H7 (cell line): ENCODE data around the gene CDC42EP1. TPM values are rescaled to one million over a fixed set of nuclear protein-coding genes. Genes with fewer than 3 reads are reported as not detected.

Source experiments
- DNase-seq: peaks from one replicate; pipeline ENCODE4 v3.0.0; 2012
- H3K27me3 ChIP-seq: 2 replicates; pipeline ENCODE4 v1.6.0; 2011; ENCODE audit warnings: mild to moderate bottlenecking, low read length; ENCODE audit not compliant: control insufficient read depth, insufficient read depth
- H3K36me3 ChIP-seq: replicated peaks from 2 replicates; pipeline ENCODE4 v1.5.1; 2011; ENCODE audit warnings: low read length; ENCODE audit not compliant: control insufficient read depth, insufficient read depth
- H3K4me3 ChIP-seq: 2 replicates; pipeline ENCODE4 v1.5.1; 2011; ENCODE audit warnings: low read depth, mild to moderate bottlenecking, control low read depth, low read length, moderate library complexity; ENCODE audit not compliant: insufficient read depth
- total RNA-seq: library from RNA; depleted of rRNA; stranded (reverse); fragments of >200 nt; shearing (Covaris generic); gene quantifications from 2 replicates; pipeline ENCODE4 v1.2.3, GENCODE V29; 2014

The CDC42EP1 gene
- total RNA-seq, 1 experiment from 2014 or later, result 22.5 TPM

DNA sequence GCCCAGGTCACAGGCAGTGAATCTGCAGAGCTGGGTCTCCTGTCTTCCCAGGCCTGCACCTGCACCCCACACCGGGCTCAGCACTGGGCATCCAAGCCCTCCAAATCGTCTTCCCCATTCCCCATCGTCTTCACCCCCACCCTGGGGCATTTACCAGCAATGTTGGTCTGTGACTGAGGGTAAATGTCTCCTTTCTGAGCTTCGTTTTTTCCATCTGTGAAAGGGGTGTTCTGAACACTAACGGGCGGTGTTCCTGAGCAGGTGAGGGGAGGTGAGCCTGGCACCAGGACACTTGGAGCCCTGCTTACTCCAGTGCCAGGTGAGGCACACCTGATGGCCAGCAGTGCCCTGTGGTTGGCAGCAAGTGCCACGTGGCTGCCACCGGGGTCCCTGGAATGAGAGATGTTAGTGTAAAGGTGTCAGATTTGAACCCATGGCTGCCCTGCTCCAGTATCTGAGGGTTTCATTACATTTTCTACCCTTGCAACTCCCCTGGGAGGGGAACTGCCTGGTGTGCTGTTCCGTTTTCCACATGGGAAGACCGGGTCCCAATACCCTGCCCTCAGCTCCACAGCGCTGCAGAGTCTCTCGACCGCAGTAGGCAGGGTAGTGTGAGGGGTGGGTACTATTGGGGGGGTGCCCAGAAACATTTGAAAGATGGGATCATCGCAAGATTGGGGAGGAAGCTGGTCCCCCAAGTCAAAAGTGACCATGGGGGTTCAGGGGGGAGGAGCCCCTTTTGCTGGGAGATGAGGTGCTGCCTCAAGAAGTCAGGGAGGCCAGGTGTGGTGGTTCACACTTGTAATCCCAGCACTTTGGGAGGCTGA, 2.0 kb downstream of the CDC42EP1 start:
- Histone ChIP-seq H3K27me3 (peaks cover 8% of the 10 kb centered on the region), H3K36me3 (peaks cover 4% of the 10 kb centered on the region), H3K4me3 (no peak overlapping the region)
- no peak for DNase-seq

GRCh38 chr22:37563153-37564081, 3.1 kb downstream of the CDC42EP1 start:
- Histone ChIP-seq H3K27me3 (peaks cover 8% of the 10 kb centered on the region), H3K4me3 (no peak overlapping the region)
- DNase-seq, result no peak

DNA sequence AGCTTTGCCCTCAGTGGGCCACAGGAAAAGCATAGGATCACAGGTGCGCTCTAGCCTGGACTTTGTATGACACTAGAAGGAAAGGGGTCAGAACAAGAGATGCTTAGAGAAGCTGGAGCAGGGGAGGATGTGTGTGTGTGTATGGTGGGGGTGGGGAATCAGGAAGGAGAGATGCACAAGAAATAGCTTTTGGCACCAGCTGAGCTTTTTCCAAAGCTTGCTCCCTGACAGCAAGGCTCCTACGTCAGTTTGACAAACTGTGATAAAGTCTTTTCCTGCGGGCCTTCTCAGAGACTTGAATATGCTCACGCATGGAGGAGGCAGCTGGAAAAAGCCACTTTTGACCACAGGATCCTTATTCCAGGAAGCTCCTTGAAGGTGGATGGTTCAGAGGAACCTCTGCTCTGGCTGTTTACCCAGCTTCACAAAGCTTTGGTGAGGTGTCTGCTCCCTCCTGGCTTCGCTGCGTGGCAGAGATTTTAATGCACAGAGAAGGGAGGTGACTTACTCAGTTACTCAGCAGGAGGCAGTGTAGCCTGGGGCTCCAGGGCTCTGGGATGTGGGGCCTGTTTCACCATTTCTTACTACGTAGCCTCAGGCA, 3.9 kb downstream of the CDC42EP1 start:
- no peak for DNase-seq
- Histone ChIP-seq H3K36me3 (peaks cover 5% of the 10 kb centered on the region), H3K27me3 (peaks cover 6% of the 10 kb centered on the region), H3K4me3 (no peak overlapping the region)

More at GRCh38 chr22:37563153-37564081, 3.1 kb downstream of the CDC42EP1 start:
- peaks cover 5% of the 10 kb centered on the region for H3K36me3 ChIP-seq

DNA sequence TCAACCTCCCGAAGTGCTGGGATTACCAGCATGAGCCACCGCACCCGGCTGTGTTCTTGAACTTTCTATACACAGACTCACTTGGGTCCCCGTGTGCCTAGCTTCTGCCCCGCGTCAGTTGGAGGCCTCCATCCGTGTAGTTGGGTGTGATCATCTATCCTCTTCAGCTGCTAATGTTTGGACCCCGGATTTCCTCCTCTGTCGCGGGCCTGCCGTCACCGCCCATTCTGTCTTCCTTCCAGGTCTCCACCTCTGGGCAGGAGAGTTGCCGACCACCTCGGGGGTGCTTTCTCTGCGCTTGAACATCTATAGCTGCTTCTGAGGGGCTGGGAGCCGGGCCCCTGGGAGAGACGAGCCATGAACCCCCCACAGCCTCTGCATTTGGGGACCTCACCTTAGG, 5.5 kb downstream of the CDC42EP1 start:
- Histone ChIP-seq H3K36me3 (peaks cover 5% of the 10 kb centered on the region), H3K27me3 (peaks cover 6% of the 10 kb centered on the region)

DNA sequence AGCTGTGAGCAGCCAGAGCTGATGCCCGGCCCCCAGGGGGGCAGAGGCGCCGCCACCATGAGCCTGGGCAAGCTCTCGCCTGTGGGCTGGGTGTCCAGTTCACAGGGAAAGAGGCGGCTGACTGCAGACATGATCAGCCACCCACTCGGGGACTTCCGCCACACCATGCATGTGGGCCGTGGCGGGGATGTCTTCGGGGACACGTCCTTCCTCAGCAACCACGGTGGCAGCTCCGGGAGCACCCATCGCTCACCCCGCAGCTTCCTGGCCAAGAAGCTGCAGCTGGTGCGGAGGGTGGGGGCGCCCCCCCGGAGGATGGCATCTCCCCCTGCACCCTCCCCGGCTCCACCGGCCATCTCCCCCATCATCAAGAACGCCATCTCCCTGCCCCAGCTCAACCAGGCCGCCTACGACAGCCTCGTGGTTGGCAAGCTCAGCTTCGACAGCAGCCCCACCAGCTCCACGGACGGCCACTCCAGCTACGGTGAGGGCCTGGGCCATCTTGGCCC, 6.1 kb downstream of the CDC42EP1 start:
- H3K36me3 ChIP-seq, result peaks cover 5% of the 10 kb centered on the region
- DNase-seq, result no peak

More for the DNA sequence above, 5.5 kb downstream of the CDC42EP1 start:
- no peak for DNase-seq
- no peak overlapping the region for H3K4me3 ChIP-seq

DNA sequence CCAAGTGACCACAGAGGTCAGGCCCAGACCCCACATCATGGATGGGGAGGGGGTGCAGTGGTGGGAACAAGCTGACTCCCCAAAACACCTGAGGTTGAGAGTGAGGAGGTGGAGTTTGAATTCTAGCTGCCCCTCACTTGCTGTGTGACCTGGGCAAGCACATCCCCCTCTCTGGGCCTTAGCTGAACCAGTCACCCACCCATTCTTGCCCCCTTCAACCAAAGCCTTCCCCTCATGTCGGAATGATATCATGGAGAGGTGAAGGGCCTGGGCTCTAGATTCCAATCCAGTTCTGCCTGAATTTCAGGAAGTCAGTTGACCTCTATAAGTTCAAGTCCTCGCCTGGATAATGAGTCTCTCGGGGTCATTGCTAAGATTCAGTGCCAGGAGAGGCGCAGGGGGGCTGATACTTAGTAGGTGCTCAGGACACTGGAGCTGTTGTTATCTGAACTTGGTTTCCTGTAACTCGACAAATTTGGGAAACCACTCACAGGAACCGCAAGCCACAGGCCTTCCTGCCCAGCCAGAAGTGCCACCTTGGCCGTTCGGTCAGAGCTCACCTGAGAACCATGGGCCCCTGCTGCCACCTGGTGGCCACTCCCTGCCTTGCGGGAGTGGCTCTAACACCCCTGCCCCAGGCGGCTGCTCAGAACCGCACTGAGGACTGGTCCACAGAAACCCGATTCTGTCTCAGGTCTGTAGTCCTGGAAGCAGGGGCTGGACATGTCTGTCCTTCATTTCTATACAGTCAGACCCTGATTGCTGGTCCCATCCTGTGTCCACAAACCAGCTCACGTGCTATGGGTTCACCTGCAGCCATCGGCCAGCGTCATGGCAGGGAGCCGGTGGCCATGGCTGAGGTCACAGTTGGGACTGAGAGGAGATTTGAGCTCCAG, 6.9 kb downstream of the CDC42EP1 start:
- Histone ChIP-seq H3K27me3 (no peaks in the 10 kb centered on the region), H3K36me3 (peaks cover 5% of the 10 kb centered on the region), H3K4me3 (no peak overlapping the region)
- DNase-seq, result peak; percentile 97

More for the DNA sequence above, 6.1 kb downstream of the CDC42EP1 start:
- no peak overlapping the region for H3K4me3 ChIP-seq
- H3K27me3 ChIP-seq, result peaks cover under 1% of the 10 kb centered on the region

GRCh38 chr22:37568012-37568411, 7.7 kb downstream of the CDC42EP1 start:
- DNase-seq, result no peak

DNA sequence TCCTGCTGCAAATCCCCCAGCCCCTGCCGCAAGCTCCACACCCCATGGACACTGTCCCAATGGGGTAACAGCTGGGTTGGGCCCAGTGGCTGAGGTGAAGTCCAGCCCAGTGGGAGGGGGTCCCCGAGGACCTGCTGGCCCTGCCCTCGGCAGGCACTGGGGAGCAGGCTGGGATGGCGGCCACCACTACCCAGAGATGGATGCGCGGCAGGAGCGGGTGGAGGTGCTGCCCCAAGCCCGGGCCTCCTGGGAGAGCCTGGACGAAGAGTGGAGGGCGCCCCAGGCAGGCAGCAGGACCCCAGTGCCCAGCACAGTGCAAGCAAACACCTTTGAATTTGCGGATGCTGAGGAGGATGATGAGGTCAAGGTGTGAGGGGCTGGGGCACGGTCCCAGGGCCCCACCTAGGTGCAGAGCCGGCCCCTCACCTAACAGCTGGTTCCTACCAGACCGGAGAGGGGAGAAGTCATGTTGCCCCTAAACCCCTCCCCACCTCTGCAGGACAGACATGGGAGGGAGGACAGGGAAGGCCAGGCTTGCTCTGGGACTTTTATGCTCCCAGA, 8.2 kb downstream of the CDC42EP1 start:
- no peak for DNase-seq
- Histone ChIP-seq H3K36me3 (peaks cover 5% of the 10 kb centered on the region), H3K4me3 (no peak overlapping the region), H3K27me3 (no peaks in the 10 kb centered on the region)

More at GRCh38 chr22:37568012-37568411, 7.7 kb downstream of the CDC42EP1 start:
- Histone ChIP-seq H3K4me3 (no peak overlapping the region), H3K36me3 (peaks cover 5% of the 10 kb centered on the region), H3K27me3 (no peaks in the 10 kb centered on the region)

GRCh38 chr22:37569009-37569920, 9.0 kb downstream of the CDC42EP1 start:
- Histone ChIP-seq H3K27me3 (no peaks in the 10 kb centered on the region), H3K4me3 (no peak overlapping the region), H3K36me3 (peaks cover 5% of the 10 kb centered on the region)
- DNase-seq, result peak; percentile 79

GRCh38 chr22:37569921-37570660, 9.8 kb downstream of the CDC42EP1 start:
- DNase-seq, result no peak
- Histone ChIP-seq H3K4me3 (no peak overlapping the region), H3K27me3 (no peaks in the 10 kb centered on the region), H3K36me3 (peaks cover 5% of the 10 kb centered on the region)

- Histone ChIP-seq H3K36me3 (peaks cover 5% of the 10 kb centered on the region), H3K4me3 (no peak overlapping the region), H3K27me3 (no peaks in the 10 kb centered on the region)
- no peak for DNase-seq
Observed at GRCh38 chr22:37570661-37570976, 10.3 kb downstream of the CDC42EP1 start.
